Subcutaneous adipose tissue (tissue), 4 donors: ENCODE measurements around the gene PIAS1. TPM values are rescaled to one million over a fixed set of nuclear protein-coding genes. Genes with fewer than 3 reads are reported as not detected.

Experiments
- total RNA-seq, 4 donors: library from RNA; depleted of rRNA; stranded (reverse); fragments of >200 nt; gene quantifications; one replicate each; pipeline ENCODE4 v1.1.0, GENCODE V29; 2016
- TF ChIP-seq, protein P1 (sequence below): fragments of 450-650 bp; IDR thresholded peaks from one replicate; pipeline ENCODE4 v1.5.1; 2016; ENCODE audit warnings: low read depth, mild to moderate bottlenecking, control low read depth, antibody characterized with exemption, moderate library complexity

Gene PIAS1
- total RNA-seq, 4 donors from 2014 or later: 34.3 to 68.8 (median 45.4) TPM

DNA sequence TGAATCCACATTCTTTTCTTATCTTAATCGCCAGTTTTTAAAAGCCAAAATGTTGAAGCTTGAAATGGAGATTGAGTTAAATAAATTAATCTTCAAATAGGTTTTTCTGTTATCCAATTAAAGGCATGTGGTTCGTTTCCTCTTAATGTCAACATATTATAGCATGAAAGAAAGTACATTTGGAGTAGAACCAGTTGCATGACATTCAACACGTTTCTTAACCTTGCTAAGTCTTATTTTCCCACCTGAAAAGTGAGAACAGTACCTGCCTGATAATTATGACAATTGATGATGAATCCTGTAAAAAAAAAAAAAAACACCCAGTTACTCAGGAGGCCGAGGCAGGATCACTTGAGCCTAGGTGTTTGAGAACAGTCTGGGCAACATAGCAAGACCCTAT lies 29.3 kb downstream of the PIAS1 start:
- TF ChIP-seq, protein P1, sequence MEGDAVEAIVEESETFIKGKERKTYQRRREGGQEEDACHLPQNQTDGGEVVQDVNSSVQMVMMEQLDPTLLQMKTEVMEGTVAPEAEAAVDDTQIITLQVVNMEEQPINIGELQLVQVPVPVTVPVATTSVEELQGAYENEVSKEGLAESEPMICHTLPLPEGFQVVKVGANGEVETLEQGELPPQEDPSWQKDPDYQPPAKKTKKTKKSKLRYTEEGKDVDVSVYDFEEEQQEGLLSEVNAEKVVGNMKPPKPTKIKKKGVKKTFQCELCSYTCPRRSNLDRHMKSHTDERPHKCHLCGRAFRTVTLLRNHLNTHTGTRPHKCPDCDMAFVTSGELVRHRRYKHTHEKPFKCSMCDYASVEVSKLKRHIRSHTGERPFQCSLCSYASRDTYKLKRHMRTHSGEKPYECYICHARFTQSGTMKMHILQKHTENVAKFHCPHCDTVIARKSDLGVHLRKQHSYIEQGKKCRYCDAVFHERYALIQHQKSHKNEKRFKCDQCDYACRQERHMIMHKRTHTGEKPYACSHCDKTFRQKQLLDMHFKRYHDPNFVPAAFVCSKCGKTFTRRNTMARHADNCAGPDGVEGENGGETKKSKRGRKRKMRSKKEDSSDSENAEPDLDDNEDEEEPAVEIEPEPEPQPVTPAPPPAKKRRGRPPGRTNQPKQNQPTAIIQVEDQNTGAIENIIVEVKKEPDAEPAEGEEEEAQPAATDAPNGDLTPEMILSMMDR: no peak

DNA sequence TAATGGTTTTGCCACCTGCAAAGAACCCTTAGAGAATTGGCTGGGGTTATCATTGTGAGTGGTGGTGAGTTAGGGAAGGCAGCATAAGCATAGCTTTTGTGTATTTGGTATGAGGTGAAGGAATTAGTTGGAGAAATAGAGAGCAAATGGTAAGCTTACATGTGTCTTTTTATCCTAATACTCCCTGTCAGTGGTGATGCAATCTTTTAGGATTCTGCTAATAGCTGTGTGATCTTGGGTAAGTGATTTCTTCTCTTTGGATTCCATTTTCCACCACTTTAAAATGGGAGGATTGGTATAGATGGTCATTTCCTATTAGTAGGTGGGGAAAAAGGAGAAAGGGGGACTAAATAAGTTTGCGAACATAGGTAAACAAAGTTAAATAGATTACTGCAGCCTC lies 30.9 kb downstream of the PIAS1 start:
- TF ChIP-seq, protein P1: no peak

DNA sequence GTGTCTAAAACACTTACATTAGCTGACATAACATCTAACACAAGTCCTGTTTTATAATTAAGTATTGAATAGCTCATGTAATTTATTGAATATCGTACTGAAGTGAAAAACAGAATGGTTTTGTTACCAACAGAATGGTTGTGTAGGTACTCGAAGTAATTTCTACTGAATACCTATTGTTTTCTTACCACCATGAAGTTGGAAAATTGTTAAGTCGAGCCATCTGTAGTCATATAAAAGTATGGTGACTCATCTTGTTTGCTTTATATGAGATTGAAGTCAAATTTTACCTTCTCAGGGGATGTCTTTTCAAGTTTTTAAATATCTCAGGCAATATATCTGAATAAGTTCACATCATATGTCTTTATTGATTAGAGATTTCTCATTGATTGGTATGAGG lies 37.6 kb downstream of the PIAS1 start:
- TF ChIP-seq, protein P1: no peak

DNA sequence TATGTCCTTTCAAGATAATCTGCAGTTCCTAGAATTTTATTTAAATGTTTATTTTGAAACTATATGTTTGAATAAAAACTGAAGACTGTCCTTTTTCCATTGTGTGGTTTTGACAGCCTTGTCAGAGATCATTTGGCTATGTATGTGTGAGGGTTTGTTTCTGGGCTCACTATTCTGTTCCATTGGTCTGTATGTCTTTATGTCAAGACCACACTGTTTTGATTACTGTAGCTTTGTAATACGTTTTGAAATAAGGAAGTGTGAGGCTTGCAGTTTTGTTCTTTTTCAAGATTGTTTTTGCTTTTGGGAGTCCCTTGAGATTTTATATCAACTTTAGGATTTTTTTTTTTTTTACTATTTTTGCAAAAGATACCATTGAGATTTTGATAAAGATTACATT lies 42.0 kb downstream of the PIAS1 start:
- TF ChIP-seq, protein P1: no peak

DNA sequence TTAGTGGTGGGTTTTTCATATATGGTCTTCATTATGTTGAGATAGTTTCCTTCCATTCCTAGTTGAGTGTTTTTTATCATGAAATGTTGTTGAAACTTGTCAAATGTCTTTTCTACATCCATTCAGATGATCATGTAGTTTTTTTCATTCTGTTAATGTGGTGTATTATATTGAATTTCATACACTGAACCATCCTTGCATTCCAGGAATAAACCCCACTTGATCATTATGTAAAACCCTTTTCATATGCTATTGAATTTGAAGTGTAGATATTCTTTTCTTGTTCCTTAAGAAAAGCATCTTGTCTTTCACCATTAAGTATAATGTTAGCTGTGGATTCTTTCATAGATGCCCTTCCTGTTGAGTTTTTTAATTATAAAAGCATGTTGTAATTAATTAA lies 42.9 kb downstream of the PIAS1 start:
- TF ChIP-seq, protein P1: no peak

DNA sequence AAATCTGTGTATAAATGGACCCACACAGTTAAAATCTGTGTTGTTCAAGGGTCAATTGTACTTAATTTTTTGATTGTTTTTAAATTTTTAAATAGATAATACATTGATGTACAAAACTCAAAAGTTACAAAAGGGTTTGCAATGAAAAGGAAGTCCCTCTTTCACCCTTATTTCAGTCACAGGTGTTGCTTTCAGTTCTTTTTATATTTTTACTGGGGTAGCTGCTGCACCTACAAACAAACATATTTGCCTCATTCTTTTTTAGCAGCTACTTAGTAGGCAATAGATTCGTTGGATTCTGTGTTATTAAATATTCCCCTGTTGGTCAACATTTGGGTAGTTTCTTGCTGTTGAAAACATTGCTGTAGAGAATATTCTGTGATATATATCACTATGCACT lies 44.4 kb downstream of the PIAS1 start:
- TF ChIP-seq, protein P1: no peak

DNA sequence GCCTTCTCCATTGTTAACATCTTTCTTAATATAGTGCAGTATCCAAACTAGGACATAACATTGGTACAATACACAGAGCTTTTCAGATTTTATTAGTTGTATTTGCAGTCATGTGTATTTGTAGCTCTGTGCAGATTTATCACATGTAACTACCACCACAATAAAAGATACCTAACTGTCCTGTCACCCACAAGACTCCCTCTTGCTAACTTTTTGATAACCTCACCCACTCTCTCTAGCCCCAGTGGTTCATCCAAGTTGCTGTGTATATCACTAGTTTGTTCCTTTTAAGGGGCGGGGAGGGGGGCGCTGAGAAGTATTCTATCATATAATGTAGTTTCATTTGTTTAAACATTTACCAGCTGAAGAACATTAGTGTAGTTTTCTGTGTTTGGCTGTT lies 46.1 kb downstream of the PIAS1 start:
- TF ChIP-seq, protein P1: no peak
